OCI-LY1 (cell line): ENCODE measurements around the gene KANSL3.

ENCODE experiments used
- EZH2 ChIP-seq: fragments of 200-600 bp; sonication (generic), shearing (Covaris generic); IDR thresholded peaks from 2 replicates; pipeline ENCODE4 v1.8.0; 2017; ENCODE audit warnings: borderline replicate concordance, mixed run types, mild to moderate bottlenecking, antibody characterized with exemption, low read length, moderate library complexity, mixed read lengths
- TF ChIP-seq, protein P1 (sequence below): fragments of 200-600 bp; sonication (generic), shearing (Covaris generic); IDR thresholded peaks from 2 replicates; pipeline ENCODE4 v1.5.1; 2017; ENCODE audit warnings: mild to moderate bottlenecking, antibody characterized with exemption, low read length, moderate library complexity, mixed read lengths

DNA sequence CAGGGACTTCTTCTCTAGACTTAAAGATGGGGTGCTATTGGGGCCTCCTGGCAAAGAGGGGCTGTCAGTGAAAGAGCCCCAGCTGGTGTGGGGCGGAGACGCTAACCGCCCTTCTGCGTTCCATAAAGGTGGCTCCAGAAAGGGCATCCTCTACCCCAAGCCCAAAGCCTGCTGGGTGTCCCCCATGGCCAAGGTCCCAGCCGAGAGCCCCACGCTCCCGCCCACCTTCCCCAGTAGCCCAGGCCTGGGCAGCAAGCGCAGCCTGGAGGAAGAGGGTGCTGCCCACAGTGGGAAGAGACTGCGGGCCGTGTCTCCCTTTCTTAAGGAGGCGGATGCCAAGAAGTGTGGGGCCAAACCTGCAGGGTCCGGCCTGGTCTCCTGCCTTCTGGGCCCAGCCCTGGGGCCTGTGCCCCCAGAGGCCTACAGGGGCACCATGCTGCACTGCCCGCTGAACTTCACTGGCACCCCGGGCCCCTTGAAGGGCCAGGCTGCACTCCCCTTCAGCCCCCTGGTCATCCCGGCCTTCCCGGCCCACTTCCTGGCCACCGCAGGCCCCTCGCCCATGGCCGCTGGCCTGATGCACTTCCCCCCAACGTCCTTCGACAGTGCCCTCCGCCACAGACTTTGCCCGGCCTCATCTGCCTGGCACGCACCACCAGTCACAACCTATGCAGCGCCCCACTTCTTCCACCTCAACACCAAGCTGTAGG lies 86.4 kb downstream of the KANSL3 start:
- TF ChIP-seq, protein P1, sequence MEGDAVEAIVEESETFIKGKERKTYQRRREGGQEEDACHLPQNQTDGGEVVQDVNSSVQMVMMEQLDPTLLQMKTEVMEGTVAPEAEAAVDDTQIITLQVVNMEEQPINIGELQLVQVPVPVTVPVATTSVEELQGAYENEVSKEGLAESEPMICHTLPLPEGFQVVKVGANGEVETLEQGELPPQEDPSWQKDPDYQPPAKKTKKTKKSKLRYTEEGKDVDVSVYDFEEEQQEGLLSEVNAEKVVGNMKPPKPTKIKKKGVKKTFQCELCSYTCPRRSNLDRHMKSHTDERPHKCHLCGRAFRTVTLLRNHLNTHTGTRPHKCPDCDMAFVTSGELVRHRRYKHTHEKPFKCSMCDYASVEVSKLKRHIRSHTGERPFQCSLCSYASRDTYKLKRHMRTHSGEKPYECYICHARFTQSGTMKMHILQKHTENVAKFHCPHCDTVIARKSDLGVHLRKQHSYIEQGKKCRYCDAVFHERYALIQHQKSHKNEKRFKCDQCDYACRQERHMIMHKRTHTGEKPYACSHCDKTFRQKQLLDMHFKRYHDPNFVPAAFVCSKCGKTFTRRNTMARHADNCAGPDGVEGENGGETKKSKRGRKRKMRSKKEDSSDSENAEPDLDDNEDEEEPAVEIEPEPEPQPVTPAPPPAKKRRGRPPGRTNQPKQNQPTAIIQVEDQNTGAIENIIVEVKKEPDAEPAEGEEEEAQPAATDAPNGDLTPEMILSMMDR: no peak
- TF ChIP-seq EZH2: no peak
